ENCODE data around the gene RRP8. TPM values are rescaled to one million over a fixed set of nuclear protein-coding genes. Genes with fewer than 3 reads are reported as not detected.

RRP8 gene
- total and polyA plus RNA-seq, 7 donors: 10.2 to 23.2 (median 20.7) TPM

- Histone ChIP-seq H3K9me3 (no peaks in the 10 kb centered on the region), H3K27me3 (no peaks in the 10 kb centered on the region), H3K4me1 (no peaks in the 10 kb centered on the region), H3K27ac (no peak overlapping the region), H3K36me3 (peaks cover 0 to 8% (median 0%) of the 10 kb centered on the region in 4 donors), H3K4me3 (no peak overlapping the region)
- WGBS, 2 donors: 95% methylated on average over 3 of the region's 3 CpGs
- no peak for DNase-seq
- no peak for TF ChIP-seq POLR2A (IDR thresholded peaks at IDR 0.05)
- no peak for TF ChIP-seq EP300 (IDR thresholded peaks at IDR 0.05)
- no peak for TF ChIP-seq POLR2AphosphoS5 (IDR thresholded peaks at IDR 0.05)
- no peak for TF ChIP-seq CTCF (IDR thresholded peaks at IDR 0.05)
- intact Hi-C loops (cut with DNase I): no loop called here
Observed at GRCh38 chr11:6561288-6561687, 42.1 kb downstream of the RRP8 start.

- Histone ChIP-seq H3K4me1 (no peaks in the 10 kb centered on the region), H3K4me3 (no peak overlapping the region), H3K9me3 (no peaks in the 10 kb centered on the region), H3K27ac (no peak overlapping the region), H3K27me3 (no peaks in the 10 kb centered on the region), H3K36me3 (peaks cover 0 to under 1% (median 0%) of the 10 kb centered on the region in 4 donors)
- WGBS, 2 donors: 93 to 95% methylated on average over 1 of the region's 1 CpG
- DNase-seq: no peak
- intact Hi-C loops (cut with DNase I): no loop called here
- TF ChIP-seq POLR2A (IDR thresholded peaks at IDR 0.05) (no peak), EP300 (IDR thresholded peaks at IDR 0.05) (no peak), POLR2AphosphoS5 (IDR thresholded peaks at IDR 0.05) (no peak), CTCF (IDR thresholded peaks at IDR 0.05) (no peak)
Observed at GRCh38 chr11:6559369-6559768, 44.0 kb downstream of the RRP8 start.

- no peak overlapping the region for H3K27ac ChIP-seq
- no peaks in the 10 kb centered on the region for H3K36me3 ChIP-seq
- H3K4me3 ChIP-seq: no peak overlapping the region
- H3K9me3 ChIP-seq: no peaks in the 10 kb centered on the region
- WGBS, 2 donors: 97% methylated on average over 14 of the region's 14 CpGs
- H3K4me1 ChIP-seq: no peaks in the 10 kb centered on the region
- TF ChIP-seq POLR2AphosphoS5 (IDR thresholded peaks at IDR 0.05) (no peak), POLR2A (IDR thresholded peaks at IDR 0.05) (no peak), CTCF (IDR thresholded peaks at IDR 0.05) (no peak), EP300 (IDR thresholded peaks at IDR 0.05) (no peak)
- DNase-seq: no peak
- intact Hi-C loops (cut with DNase I): no loop called here
- no peaks in the 10 kb centered on the region for H3K27me3 ChIP-seq
Observed at GRCh38 chr11:6557761-6558674, 45.4 kb downstream of the RRP8 start.

GRCh38 chr11:6557063-6557462 is 46.4 kb downstream of the RRP8 start:
- TF ChIP-seq POLR2A (IDR thresholded peaks at IDR 0.05) (no peak), CTCF (IDR thresholded peaks at IDR 0.05) (no peak), EP300 (IDR thresholded peaks at IDR 0.05) (no peak), POLR2AphosphoS5 (IDR thresholded peaks at IDR 0.05) (no peak)
- Histone ChIP-seq H3K9me3 (no peaks in the 10 kb centered on the region), H3K4me1 (no peaks in the 10 kb centered on the region), H3K4me3 (no peak overlapping the region), H3K27me3 (no peaks in the 10 kb centered on the region), H3K36me3 (no peaks in the 10 kb centered on the region), H3K27ac (no peak overlapping the region)
- 96% methylated on average over 11 of the region's 11 CpGs for WGBS, 2 donors
- intact Hi-C loops (cut with DNase I): no loop called here
- DNase-seq: no peak

Data from sigmoid colon (tissue), 7 donors.